A549 (cell line): ENCODE data around the gene ANKRD10. TPM values are rescaled to one million over a fixed set of nuclear protein-coding genes. Genes with fewer than 3 reads are reported as not detected.

Source experiments
- ATAC-seq, 2 experiments: fragments of 200-7000 bp in 1 of 2; fragments of >200 bp in 1 of 2; cut with Nextera tagmentation in 1 of 2; cut with Tn5 transposase in 1 of 2; 3 replicates each; pipeline versions ENCODE4 v1.8.0 to v1.9.1; 2018 to 2020; ENCODE audit warnings: mild to moderate bottlenecking in 1 of 2, moderate library complexity in 1 of 2
- CTCF ChIA-PET: fragments of 300-600 bp; sonication (Branson Sonifier 250); formaldehyde crosslinking; extraction: SDS; loops from one replicate; lab custom pipeline; 2021; ENCODE audit warnings: antibody characterized with exemption, inconsistent platforms; lab: Yijun Ruan, JAX
- POLR2A ChIA-PET: fragments of 350-600 bp; formaldehyde crosslinking; extraction: SDS; loops from one replicate; lab custom pipeline; 2021; ENCODE audit warnings: antibody characterized with exemption, inconsistent platforms; lab: Yijun Ruan, JAX
- DNase-seq, 2 experiments: peaks; one replicate each; pipeline versions ENCODE4 v3.0.0 to v3.0.0-alpha.2; 2011 to 2016; ENCODE audit warnings: low read depth in 1 of 2, low spot score in 1 of 2
- FAIRE-seq: peaks from 2 replicates; lab custom pipeline; 2011; peaks lifted over from hg19 to GRCh38; lab: Jason Lieb, UNC
- H3K27ac ChIP-seq, 2 experiments: fragments of >200 bp; sonication (Bioruptor Twin); formaldehyde crosslinking; 3 replicates each; pipeline ENCODE4 v1.5.1; 2016 to 2017
- H3K4me1 ChIP-seq: fragments of >200 bp; sonication (Bioruptor Twin); formaldehyde crosslinking; 3 replicates; pipeline ENCODE4 v1.6.1; 2016
- H3K4me2 ChIP-seq: fragments of >200 bp; sonication (Bioruptor Twin); formaldehyde crosslinking; 3 replicates; pipeline ENCODE4 v1.6.1; 2016
- H3K4me3 ChIP-seq: fragments of >200 bp; sonication (Bioruptor Twin); formaldehyde crosslinking; 3 replicates; pipeline ENCODE4 v1.5.1; 2016
- H3K9me3 ChIP-seq: fragments of >200 bp; sonication (Bioruptor Twin); formaldehyde crosslinking; 3 replicates; pipeline ENCODE4 v1.6.1; 2016
- ATOH8 ChIP-seq: fragments of 250-450 bp; sonication (Bioruptor Pico); IDR thresholded peaks from 2 replicates; pipeline ENCODE4 v1.5.0; 2020; ENCODE audit warnings: low read depth, mild to moderate bottlenecking, moderate library complexity
- BHLHE40 ChIP-seq: IDR thresholded peaks from 2 replicates; pipeline ENCODE4 v1.6.1; 2012; ENCODE audit warnings: low read depth, low read length, inconsistent platforms
- CBX2 ChIP-seq: fragments of 200-600 bp; sonication (generic); IDR thresholded peaks from 2 replicates; pipeline ENCODE4 v1.6.1; 2016; ENCODE audit warnings: low read depth, mild to moderate bottlenecking, borderline replicate concordance
- CEBPB ChIP-seq, 2 experiments: fragments of >200 bp in 1 of 2; sonication (Bioruptor Twin) in 1 of 2; formaldehyde crosslinking in 1 of 2; IDR thresholded peaks; 2 replicates each; pipeline ENCODE4 v1.6.1; 2012 to 2016
- CTCF ChIP-seq: fragments of >200 bp; sonication (Bioruptor Twin); formaldehyde crosslinking; IDR thresholded peaks from 3 replicates; pipeline ENCODE4 v1.5.1; 2016
- EHMT2 ChIP-seq: fragments of 200-600 bp; sonication (generic); IDR thresholded peaks from 2 replicates; pipeline ENCODE4 v1.6.1; 2016; ENCODE audit warnings: antibody characterized with exemption, low read depth, mild to moderate bottlenecking, moderate library complexity
- EP300 ChIP-seq, 2 experiments: fragments of >200 bp; sonication (Bioruptor Twin); formaldehyde crosslinking; IDR thresholded peaks; 2 replicates in 1 of 2; 3 replicates in 1 of 2; pipeline ENCODE4 v1.6.1; 2016 to 2017
- ESRRA ChIP-seq: fragments of 150-350 bp; IDR thresholded peaks from 2 replicates; pipeline ENCODE4 v1.6.1; 2014; ENCODE audit warnings: mild to moderate bottlenecking, low read length, borderline replicate concordance
- FOSB ChIP-seq: fragments of 250-450 bp; sonication (Bioruptor Pico); IDR thresholded peaks from 2 replicates; pipeline ENCODE4 v1.5.0; 2020; ENCODE audit warnings: mild to moderate bottlenecking, moderate library complexity
- FOSL2 ChIP-seq, 2 experiments: fragments of 450-650 bp in 1 of 2; fragments of >200 bp in 1 of 2; sonication (Bioruptor Twin) in 1 of 2; formaldehyde crosslinking; IDR thresholded peaks; 2 replicates each; pipeline versions ENCODE4 v1.5.0 to v1.6.1; 2016 to 2020; ENCODE audit warnings: mild to moderate bottlenecking in 1 of 2, moderate library complexity in 1 of 2
- GATA3 ChIP-seq: IDR thresholded peaks from 2 replicates; pipeline ENCODE4 v1.6.1; 2012; ENCODE audit warnings: borderline replicate concordance
- HDAC2 ChIP-seq: fragments of 200-600 bp; sonication (generic); IDR thresholded peaks from 2 replicates; pipeline ENCODE4 v1.6.1; 2016
- KDM1A ChIP-seq: fragments of 200-600 bp; sonication (generic); IDR thresholded peaks from 2 replicates; pipeline ENCODE4 v1.6.1; 2016; ENCODE audit warnings: low read depth, mild to moderate bottlenecking
- MAFK ChIP-seq: fragments of 450-650 bp; IDR thresholded peaks from 2 replicates; pipeline ENCODE4 v1.6.1; 2014; ENCODE audit not compliant: partially characterized antibody
- MAX ChIP-seq: IDR thresholded peaks from 2 replicates; pipeline ENCODE4 v1.6.1; 2012
- NFE2L2 ChIP-seq: fragments of 150-350 bp; conservative IDR thresholded peaks from 2 replicates; pipeline ENCODE4 v1.6.1; 2014; ENCODE audit warnings: low read length
- PHF8 ChIP-seq: fragments of 200-600 bp; sonication (generic); IDR thresholded peaks from 2 replicates; pipeline ENCODE4 v1.6.1; 2016; ENCODE audit warnings: low read depth, mild to moderate bottlenecking, antibody characterized with exemption, moderate library complexity, borderline replicate concordance
- RARB ChIP-seq: fragments of 250-450 bp; sonication (Bioruptor Pico); IDR thresholded peaks from 2 replicates; pipeline ENCODE4 v1.8.0; 2021; ENCODE audit warnings: mild to moderate bottlenecking, moderate library complexity
- RCOR1 ChIP-seq: fragments of 150-350 bp; IDR thresholded peaks from 2 replicates; pipeline ENCODE4 v1.6.1; 2014; ENCODE audit warnings: antibody characterized with exemption, low read length, low read depth
- SREBF2 ChIP-seq: fragments of 450-650 bp; IDR thresholded peaks from 2 replicates; pipeline ENCODE4 v1.6.1; 2014; ENCODE audit warnings: mild to moderate bottlenecking, moderate library complexity
- ZSCAN20 ChIP-seq: fragments of 250-450 bp; sonication (Bioruptor Pico); IDR thresholded peaks from 2 replicates; pipeline ENCODE4 v1.8.0; 2022; ENCODE audit warnings: mild to moderate bottlenecking, moderate library complexity
- WGBS: methylation state at CpG from one replicate; pipeline ENCODE4 v1.1.6; 2017; ENCODE audit errors: missing lambda C conversion rate; 5-methylcytosine and 5-hydroxymethylcytosine counted together
- polyA plus RNA-seq, 4 experiments: library from polyadenylated mRNA; depleted of rRNA in 3 of 4; stranded (reverse); fragments of >200 nt; fragmentation: RNase III in 1 of 4; extraction: RNeasy Plus Mini Kit Qiagen cat#74134 plus additional on column Dnase treatment in 1 of 4; gene quantifications; 2 replicates in 3 of 4; 3 replicates in 1 of 4; pipeline ENCODE4 v1.2.3, GENCODE V29; 2011 to 2017
- TF ChIP-seq, protein P1 (sequence below): IDR thresholded peaks from 2 replicates; pipeline ENCODE4 v1.6.1; 2012; ENCODE audit warnings: low read depth, borderline replicate concordance
- TF ChIP-seq, protein P2 (sequence below): fragments of 250-450 bp; sonication (Bioruptor Pico); IDR thresholded peaks from 2 replicates; pipeline ENCODE4 v1.5.0; 2021; ENCODE audit warnings: mild to moderate bottlenecking, moderate library complexity, borderline replicate concordance

The ANKRD10 gene
- polyA plus RNA-seq, 2 of the 4 experiments (the other 2 are of a cell fraction) = 32.1 to 66.0 TPM

- WGBS = 80% methylated on average over 3 of the region's 3 CpGs
- no peaks in the 10 kb centered on the region for H3K4me1 ChIP-seq
- no peak overlapping the region for H3K27ac ChIP-seq
- ATAC-seq (no peak), FAIRE-seq (no peak), DNase-seq (no peak)
- no peak overlapping the region for H3K4me2 ChIP-seq
- no peaks in the 10 kb centered on the region for H3K9me3 ChIP-seq
- ChIA-PET CTCF (no interaction called here), POLR2A (no interaction called here)
- TF ChIP-seq MAX (no peak), FOSL2 (IDR thresholded peaks at IDR 0.05) (no peak), FOSL2 (CRISPR knock-in tag; IDR thresholded peaks at IDR 0.05) (no peak), ZSCAN20 (no peak), CTCF (no peak), HDAC2 (no peak), SREBF2 (no peak)
- TF ChIP-seq, all 56 proteins: peak for 0
- no peak overlapping the region for H3K4me3 ChIP-seq
These were observed 82.7 kb downstream of the ANKRD10 start for GRCh38 chr13:110832205-110832479.

DNA sequence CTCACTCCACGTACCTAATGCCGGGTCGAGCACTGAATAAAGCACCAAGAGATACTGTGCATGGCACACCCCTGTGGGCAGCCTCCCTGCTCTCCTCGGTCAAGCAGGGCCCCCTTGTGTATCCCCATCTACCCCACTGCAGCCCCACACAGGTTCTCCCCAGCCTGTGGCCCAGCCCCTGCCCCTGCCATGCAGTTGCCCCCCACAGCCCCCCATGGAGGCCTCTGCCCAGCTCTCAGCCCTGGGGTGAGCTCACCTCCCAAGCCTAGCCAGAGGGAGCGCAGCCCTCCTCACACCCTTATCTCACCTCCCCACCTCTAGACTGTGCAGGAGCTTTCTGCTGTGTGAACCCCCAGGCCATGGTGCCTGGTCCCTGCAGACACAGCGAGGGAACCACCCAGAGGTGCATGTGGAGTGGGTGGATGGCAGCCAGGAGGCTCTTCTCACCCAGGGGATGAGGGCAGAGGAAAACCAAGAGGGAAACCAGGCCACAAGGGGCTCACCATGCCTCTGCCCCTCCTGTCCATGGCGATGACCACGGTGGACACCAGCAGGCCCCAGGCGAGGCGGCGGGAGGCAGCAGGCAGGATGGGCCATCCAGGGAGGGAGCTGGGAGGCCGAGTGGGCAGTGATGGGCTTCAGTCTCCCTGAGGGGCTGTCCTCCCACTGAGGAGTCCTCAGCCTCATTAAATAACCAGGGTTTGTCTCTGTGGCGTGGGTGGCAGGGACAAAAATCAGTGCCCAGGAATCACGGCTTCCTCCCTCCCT, 83.2 kb downstream of the ANKRD10 start:
- POLR2A ChIA-PET = no interaction called here
- DNase-seq (no peak), FAIRE-seq (no peak), ATAC-seq (no peak; a peak in 1 of 6 replicates)
- Histone ChIP-seq H3K4me1 (no peaks in the 10 kb centered on the region), H3K4me3 (no peak overlapping the region), H3K9me3 (no peaks in the 10 kb centered on the region), H3K4me2 (no peak overlapping the region), H3K27ac (no peak overlapping the region)
- CTCF ChIA-PET = no interaction called here
- WGBS = 65% methylated on average over 12 of the region's 14 CpGs
- TF ChIP-seq CEBPB (IDR thresholded peaks at IDR 0.05) (no peak), ZSCAN20 (no peak), GATA3 (no peak), FOSB (no peak), EP300 (IDR thresholded peaks at IDR 0.05) (no peak), PHF8 (no peak), RARB (CRISPR knock-in tag) (no peak), ESRRA (no peak), FOSL2 (IDR thresholded peaks at IDR 0.05) (no peak), FOSL2 (CRISPR knock-in tag; IDR thresholded peaks at IDR 0.05) (no peak), EHMT2 (no peak), MAFK (no peak), CBX2 (no peak), NFE2L2 (no peak), ATOH8 (no peak), BHLHE40 (no peak), RCOR1 (no peak), KDM1A (no peak)
- TF ChIP-seq, protein P1, sequence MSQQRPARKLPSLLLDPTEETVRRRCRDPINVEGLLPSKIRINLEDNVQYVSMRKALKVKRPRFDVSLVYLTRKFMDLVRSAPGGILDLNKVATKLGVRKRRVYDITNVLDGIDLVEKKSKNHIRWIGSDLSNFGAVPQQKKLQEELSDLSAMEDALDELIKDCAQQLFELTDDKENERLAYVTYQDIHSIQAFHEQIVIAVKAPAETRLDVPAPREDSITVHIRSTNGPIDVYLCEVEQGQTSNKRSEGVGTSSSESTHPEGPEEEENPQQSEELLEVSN = no peak
- TF ChIP-seq, protein P2, sequence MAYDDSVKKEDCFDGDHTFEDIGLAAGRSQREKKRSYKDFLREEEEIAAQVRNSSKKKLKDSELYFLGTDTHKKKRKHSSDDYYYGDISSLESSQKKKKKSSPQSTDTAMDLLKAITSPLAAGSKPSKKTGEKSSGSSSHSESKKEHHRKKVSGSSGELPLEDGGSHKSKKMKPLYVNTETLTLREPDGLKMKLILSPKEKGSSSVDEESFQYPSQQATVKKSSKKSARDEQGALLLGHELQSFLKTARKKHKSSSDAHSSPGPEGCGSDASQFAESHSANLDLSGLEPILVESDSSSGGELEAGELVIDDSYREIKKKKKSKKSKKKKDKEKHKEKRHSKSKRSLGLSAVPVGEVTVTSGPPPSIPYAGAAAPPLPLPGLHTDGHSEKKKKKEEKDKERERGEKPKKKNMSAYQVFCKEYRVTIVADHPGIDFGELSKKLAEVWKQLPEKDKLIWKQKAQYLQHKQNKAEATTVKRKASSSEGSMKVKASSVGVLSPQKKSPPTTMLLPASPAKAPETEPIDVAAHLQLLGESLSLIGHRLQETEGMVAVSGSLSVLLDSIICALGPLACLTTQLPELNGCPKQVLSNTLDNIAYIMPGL = no peak
